Sigmoid colon (tissue), 3 donors: ENCODE results near the gene TWF2.

Experiments
- POLR2A ChIP-seq, 2 donors: fragments of 450-650 bp; IDR thresholded peaks; one replicate each; pipeline ENCODE4 v1.6.1; 2016; ENCODE audit warnings: antibody characterized with exemption in 2 of 2, mild to moderate bottlenecking in 2 of 2, moderate library complexity in 2 of 2
- TF ChIP-seq, protein P1 (sequence below), 4 experiments: fragments of 450-650 bp in 3 of 4; fragments of 200-600 bp in 1 of 4; IDR thresholded peaks; one replicate each; pipeline ENCODE4 v1.5.1; 2016 to 2019; ENCODE audit warnings: antibody characterized with exemption in 4 of 4, mild to moderate bottlenecking in 3 of 4, moderate library complexity in 2 of 4

DNA sequence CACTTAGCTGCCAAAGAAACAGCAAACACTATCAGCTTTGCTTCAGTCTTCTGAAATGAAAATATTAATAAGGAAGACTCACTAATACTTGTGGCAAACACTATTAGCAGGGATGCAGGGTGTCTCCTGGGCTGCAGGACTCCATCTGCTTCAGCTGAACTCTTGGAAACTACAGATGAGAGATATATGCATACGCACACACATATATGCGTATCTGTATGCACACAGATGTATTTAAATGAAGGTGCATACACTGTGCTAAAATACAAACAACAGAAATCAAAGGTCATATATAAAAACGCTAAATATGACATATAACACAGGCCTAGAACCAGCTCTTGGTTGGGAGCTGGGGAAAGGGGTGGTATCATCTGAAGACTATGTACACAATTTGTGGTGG lies 17.2 kb upstream of the TWF2 start:
- TF ChIP-seq, protein P1, sequence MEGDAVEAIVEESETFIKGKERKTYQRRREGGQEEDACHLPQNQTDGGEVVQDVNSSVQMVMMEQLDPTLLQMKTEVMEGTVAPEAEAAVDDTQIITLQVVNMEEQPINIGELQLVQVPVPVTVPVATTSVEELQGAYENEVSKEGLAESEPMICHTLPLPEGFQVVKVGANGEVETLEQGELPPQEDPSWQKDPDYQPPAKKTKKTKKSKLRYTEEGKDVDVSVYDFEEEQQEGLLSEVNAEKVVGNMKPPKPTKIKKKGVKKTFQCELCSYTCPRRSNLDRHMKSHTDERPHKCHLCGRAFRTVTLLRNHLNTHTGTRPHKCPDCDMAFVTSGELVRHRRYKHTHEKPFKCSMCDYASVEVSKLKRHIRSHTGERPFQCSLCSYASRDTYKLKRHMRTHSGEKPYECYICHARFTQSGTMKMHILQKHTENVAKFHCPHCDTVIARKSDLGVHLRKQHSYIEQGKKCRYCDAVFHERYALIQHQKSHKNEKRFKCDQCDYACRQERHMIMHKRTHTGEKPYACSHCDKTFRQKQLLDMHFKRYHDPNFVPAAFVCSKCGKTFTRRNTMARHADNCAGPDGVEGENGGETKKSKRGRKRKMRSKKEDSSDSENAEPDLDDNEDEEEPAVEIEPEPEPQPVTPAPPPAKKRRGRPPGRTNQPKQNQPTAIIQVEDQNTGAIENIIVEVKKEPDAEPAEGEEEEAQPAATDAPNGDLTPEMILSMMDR (IDR thresholded peaks at IDR 0.05) = no peak
- no peak for TF ChIP-seq POLR2A (IDR thresholded peaks at IDR 0.05)
